Measurements from ENCODE around the gene RRP8.

DNA sequence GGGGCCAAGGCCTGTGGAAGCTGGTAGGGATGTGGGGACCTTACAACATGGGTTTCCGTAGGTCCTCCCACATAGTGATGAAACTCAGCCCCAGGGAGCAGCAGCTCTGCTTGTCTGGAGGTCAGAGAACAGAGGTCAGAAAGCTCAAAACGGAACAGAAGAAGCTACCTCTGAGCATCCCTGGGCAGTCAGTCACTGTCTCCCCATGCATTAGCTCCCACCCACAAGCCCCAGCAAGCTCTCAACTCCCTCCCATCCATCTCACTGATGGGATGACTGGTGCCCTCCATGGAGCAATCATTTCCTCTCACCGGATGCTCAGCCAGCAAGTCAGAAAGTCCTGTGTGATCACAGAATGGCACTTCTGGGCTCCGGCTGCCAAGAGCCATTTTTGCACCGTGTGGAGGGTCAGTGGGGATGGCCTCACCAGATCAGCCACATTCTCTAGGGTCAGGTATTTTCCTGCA is 13.9 kb upstream of the RRP8 start:
- TF ChIP-seq CREB1 (IDR thresholded peaks at IDR 0.05; ENCODE audit: low read depth) = no peak
- no peak for TF ChIP-seq TAF1 (IDR thresholded peaks at IDR 0.05; ENCODE audit: low read depth)
- TF ChIP-seq EP300 (IDR thresholded peaks at IDR 0.05; ENCODE audit: borderline replicate concordance) = no peak
- no peak for TF ChIP-seq MAX (IDR thresholded peaks at IDR 0.05)
- no peak for TF ChIP-seq YY1 (IDR thresholded peaks at IDR 0.05; ENCODE audit: low read depth)
- TF ChIP-seq FOXM1 (IDR thresholded peaks at IDR 0.05; ENCODE audit: borderline replicate concordance, low read depth) = no peak
- TF ChIP-seq, protein P1, sequence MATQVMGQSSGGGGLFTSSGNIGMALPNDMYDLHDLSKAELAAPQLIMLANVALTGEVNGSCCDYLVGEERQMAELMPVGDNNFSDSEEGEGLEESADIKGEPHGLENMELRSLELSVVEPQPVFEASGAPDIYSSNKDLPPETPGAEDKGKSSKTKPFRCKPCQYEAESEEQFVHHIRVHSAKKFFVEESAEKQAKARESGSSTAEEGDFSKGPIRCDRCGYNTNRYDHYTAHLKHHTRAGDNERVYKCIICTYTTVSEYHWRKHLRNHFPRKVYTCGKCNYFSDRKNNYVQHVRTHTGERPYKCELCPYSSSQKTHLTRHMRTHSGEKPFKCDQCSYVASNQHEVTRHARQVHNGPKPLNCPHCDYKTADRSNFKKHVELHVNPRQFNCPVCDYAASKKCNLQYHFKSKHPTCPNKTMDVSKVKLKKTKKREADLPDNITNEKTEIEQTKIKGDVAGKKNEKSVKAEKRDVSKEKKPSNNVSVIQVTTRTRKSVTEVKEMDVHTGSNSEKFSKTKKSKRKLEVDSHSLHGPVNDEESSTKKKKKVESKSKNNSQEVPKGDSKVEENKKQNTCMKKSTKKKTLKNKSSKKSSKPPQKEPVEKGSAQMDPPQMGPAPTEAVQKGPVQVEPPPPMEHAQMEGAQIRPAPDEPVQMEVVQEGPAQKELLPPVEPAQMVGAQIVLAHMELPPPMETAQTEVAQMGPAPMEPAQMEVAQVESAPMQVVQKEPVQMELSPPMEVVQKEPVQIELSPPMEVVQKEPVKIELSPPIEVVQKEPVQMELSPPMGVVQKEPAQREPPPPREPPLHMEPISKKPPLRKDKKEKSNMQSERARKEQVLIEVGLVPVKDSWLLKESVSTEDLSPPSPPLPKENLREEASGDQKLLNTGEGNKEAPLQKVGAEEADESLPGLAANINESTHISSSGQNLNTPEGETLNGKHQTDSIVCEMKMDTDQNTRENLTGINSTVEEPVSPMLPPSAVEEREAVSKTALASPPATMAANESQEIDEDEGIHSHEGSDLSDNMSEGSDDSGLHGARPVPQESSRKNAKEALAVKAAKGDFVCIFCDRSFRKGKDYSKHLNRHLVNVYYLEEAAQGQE (IDR thresholded peaks at IDR 0.05; ENCODE audit: low read depth) = no peak
- TF ChIP-seq CEBPB (IDR thresholded peaks at IDR 0.05) = no peak
- no peak for TF ChIP-seq EGR1 (IDR thresholded peaks at IDR 0.05)
- no peak for TF ChIP-seq TCF12 (IDR thresholded peaks at IDR 0.05; ENCODE audit: low read depth)
- no peak for TF ChIP-seq NFIC (IDR thresholded peaks at IDR 0.05)
- no peak for TF ChIP-seq RAD21 (IDR thresholded peaks at IDR 0.05; ENCODE audit: low read depth)

All from Ishikawa (cell line).